ENCODE results near the gene SPACDR.
A peak's percentile ranks its signal among the peaks of the same experiment; 100 is the strongest.
"Not testable (repeated sequence)": the region's sequence is repeated elsewhere in the genome, so short reads cannot be mapped to it uniquely, and the experiment has no call there.

Gene SPACDR, protein sequence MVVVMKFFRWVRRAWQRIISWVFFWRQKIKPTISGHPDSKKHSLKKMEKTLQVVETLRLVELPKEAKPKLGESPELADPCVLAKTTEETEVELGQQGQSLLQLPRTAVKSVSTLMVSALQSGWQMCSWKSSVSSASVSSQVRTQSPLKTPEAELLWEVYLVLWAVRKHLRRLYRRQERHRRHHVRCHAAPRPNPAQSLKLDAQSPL
- 0.13 to 0.66 reads per million in 2 experiments for total RNA-seq

DNA sequence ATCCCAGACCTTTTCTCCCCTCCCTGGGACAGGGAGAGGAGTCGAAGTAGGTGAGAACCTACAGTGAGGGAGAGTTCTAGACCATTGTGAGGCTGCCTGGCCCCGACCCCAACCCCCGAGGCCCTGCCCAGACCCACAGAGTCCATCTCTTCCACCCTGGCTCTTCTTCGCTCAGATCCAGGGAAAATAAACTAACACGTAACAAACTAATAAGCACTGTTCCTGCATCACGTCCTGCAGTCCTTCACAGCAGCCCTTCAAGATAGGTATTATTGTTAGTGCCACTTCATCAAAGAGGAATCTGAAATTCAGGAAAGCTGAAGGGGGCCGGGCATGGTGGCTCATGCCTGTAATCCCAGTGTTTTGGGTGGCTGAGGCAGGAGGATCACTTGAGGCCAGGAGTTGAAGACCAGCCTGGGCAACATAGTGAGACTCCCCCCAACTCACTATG lies at the start of gene SPACDR:
Gene SPACDR, minus strand, starts transcription at position 51 of the 451 bp plus-strand sequence. CDS start 235 bp downstream, outside the sequence.
- no peak for DNase-seq (ENCODE audit: low read depth)

DNA sequence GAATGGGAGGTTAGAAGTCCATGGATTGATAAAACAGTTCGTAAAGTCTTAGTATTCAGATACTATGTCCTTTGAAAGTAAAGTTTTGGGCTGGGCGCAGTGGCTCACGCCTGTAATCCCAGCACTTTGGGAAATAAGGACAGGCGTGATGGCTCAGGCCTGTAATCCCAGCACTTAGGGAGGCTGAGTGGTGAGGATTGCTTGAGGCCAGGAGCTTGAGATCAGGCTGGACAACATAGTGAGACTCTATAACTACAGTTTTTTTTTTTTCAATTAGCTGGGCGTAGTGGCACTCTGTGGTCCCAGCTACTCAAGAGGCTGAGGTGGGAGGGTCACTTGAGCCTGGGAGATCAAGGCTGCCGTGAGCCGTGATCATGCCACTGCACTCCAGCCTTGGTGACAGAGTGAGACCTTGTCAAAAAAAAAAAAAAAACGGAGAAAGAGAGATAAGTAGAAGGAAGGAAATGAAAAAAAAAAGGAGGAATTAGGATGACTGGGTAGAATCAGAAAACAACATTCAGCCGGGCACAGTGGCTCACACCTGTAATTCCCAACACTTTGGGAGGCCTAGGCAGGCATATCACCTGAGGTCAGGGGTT lies 49.3 kb upstream of the SPACDR start:
- no peak for DNase-seq (ENCODE audit: low read depth)

DNA sequence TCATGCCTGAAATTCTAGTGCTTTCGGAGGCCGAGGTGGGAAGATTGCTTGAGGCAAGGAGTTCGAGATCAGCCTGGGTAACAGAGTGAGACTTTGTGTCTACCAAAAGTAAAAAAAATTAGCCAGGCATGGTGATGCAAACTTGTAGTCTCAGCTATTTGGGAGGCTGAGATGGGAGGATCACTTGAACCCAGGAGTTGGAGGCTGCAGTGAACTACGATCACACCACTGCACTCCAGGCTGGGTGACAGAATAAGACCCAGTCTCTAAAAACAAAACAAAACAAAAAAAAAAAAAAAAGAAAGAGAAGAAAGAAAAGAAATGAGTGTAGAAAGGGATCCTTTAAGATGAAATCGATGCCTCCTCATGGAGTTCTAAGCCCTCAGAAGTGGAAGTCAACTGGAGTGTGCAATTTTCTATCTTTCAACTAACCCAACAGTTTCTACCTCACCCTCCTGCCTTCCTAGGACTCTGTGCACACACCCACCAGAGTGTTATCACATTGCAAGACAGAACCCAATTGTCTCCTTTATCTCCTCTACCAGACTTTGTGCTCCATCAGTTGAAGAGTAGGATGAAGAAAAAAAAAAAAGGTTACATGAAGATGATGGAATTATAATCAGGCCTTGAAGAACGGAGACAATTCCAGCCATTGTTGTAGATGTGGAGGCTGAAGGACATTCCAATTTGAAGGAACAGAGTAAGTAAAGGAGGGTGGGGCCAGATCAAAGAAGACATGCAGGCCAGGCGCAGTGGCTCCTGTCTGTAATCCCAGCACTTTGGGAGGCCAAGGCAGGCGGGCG lies 46.6 kb upstream of the SPACDR start:
- no peak for DNase-seq (ENCODE audit: low read depth)

DNA sequence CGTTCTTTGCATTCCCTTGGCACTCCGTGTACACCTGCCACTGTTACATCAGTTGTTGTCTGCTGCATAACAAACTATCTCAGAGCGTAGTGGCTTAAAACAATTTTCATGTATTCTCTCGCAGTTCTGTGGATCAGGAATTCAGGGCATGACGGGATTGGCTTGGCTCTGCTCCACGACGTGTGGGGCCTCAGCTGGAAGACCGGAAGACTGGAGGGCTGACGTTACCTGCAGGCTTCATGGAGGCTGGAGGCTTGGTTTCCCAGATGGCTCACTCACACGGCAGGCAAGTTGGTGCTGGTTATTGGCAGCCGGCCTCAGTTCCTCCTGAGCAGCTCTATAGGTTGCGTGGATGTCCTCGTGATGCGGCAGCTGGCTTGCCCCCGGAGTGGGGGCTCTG lies 45.2 kb upstream of the SPACDR start:
- DNase-seq (ENCODE audit: low read depth) = no peak

GRCh38 chr7:100506356-100506923 lies 42.4 kb upstream of the SPACDR start:
- DNase-seq (ENCODE audit: low read depth) = no peak

- DNase-seq (ENCODE audit: low read depth) = no peak
These were observed 41.0 kb upstream of the SPACDR start for GRCh38 chr7:100504887-100505611.

GRCh38 chr7:100504031-100504430 lies 40.0 kb upstream of the SPACDR start:
- not testable (repeated sequence) for DNase-seq (ENCODE audit: low read depth)

GRCh38 chr7:100500743-100501142 lies 36.7 kb upstream of the SPACDR start:
- DNase-seq (ENCODE audit: low read depth) = not testable (repeated sequence)

DNA sequence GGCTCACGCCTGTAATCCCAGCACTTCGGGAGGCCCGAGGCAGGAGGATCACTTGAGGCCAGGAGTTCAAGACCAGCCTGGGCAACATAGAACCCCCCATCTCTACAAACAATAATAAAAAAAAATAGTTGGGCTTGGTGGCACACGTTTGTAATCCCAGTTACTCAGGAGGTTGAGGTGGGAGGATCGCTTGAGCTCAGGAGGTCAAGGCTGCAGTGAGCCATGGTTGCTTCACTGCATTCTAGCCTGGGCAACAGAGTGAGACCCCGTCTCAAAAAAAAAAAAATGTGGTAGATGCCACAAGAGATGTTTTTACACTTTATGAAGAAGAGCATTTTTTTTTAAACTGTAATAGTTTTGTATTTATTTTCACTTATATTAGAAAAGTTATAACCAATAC lies 32.4 kb upstream of the SPACDR start:
- no peak for DNase-seq (ENCODE audit: low read depth)

DNA sequence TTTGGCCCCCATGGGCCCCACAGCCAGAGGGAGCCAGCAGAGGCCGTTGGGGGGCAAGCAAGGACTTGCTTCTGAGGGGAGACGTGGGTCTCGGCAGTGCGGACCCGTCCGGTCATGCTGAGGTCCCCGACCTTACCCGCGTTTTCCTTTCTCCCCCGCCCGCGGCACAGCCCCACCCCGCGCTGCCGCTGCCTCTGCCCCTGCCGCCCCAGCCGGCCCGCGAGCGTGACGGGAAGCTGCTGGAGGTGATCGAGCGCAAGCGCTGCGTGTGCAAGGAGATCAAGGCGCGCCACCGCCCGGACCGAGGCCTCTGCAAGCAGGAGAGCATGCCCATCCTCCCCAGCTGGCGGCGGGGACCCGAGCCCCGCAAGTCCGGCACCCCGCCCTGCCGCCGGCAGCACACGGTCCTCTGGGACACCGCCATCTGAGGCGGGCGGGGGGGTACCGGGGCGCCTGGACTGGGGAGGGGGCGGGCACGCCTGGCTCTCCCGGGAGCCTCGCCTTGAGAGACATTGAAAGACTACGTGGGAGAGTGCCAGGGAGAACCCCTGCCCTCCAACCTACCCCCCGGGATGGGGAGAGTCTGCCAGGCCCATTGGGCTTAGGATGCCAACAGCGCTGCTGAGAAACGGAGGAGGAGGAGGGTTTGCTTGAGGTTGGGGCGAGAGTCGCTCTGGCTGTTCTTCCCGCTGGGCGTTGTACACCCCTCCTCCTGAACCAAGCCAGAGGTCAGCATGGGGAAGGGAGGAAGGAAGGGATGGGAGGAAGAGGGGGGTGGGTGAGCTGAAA lies 29.6 kb upstream of the SPACDR start:
- DNase-seq (ENCODE audit: low read depth) = peak; percentile 35

- DNase-seq (ENCODE audit: low read depth) = no peak
These were observed 28.8 kb upstream of the SPACDR start for GRCh38 chr7:100492738-100493475.

DNA sequence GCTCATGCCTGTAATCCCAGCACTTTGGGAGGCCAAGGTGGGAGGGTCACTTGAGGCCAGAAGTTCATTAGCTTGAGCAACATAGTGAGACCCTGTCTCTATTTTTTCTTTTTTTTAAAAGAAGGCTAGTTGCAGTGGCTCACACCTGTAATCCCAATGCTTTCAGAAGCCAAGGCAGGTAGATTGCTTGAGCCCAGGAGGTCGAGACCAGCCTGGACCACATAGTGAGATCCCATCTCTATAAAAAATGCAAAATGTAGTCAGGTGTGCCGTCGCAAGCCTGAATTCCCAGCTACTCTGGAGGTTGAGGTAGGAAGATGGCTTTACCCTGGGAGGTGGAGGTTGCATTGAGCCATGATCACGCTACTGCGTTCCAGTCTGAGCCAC lies 27.1 kb upstream of the SPACDR start:
- no peak for DNase-seq (ENCODE audit: low read depth)

DNA sequence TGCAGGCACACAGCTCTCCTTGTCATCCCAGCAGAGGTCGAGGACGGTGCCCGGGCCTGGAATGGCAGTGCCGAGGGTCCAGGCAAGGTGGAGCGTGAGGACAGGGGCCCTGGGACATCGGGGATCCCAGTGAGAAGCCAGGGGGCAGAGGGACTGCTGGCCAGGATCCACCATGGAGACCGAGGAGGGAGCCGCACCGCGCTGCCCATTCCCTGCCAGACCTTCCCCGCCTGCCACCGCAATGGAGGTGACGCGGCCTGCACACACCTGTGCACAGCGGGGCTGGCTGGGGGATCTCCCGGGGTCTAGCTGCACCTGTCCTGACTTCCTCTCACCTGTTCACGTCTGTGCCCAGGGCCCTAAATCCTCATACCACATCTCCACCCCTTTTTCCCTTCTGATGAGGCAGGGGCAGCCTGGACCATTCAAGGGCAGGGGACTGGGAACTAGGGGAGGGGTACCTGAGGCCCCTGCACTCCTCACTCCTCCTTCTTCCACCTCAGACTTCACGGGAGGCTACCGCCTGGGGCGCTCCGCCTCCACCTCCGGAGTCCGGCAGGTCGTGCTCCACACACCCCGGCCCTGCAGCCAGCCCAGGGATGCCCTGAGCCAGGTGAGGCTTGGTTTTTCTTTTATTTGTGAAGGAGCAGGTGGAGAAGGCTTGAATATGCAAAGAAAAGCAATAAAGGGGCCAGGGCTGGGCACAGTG lies 26.6 kb upstream of the SPACDR start:
- DNase-seq (ENCODE audit: low read depth) = no peak

DNA sequence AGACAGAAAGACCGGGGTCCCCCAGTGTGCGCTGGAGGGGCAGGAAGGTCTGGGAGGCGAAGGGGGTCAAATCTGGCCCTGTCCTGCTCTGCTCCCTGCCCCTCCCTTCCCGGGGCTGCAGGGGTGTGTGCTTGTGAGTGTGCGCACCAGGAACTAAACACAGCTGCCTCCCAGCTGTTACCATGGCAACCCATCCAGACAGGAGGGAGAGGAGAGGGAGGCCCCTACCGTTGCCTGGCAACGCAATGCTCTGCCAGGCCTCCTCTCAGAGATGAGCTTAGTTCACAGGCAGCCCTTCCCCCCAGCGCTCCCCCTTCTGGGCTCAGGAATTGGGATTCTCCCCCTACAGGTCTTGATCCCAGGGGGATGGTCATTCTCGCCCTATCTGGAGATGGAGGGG lies 25.8 kb upstream of the SPACDR start:
- peak; percentile 47 for DNase-seq (ENCODE audit: low read depth)

- DNase-seq (ENCODE audit: low read depth) = no peak
These were observed 25.1 kb upstream of the SPACDR start for GRCh38 chr7:100489121-100489520.

DNA sequence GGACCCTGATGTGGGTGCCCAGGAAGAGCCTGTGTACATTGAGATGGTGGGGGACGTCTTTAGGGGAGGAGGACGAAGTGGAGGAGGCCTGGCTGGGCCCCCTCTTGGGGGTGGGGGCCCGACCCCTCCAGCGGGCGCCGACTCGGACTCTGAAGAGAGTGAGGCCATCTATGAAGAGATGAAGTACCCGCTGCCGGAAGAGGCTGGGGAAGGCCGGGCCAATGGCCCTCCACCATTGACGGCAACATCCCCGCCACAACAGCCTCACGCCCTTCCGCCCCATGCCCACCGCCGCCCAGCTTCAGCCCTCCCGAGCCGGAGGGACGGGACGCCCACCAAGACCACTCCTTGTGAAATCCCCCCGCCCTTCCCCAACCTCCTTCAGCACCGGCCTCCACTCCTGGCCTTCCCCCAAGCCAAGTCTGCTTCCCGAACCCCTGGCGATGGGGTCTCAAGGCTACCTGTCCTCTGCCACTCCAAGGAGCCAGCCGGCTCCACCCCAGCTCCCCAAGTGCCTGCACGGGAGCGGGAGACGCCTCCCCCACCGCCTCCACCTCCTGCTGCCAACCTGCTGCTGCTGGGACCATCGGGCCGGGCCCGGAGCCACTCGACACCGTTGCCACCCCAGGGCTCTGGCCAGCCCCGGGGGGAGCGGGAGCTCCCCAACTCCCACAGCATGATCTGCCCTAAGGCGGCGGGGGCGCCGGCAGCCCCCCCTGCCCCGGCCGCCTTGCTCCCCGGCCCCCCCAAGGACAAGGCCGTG lies 24.5 kb upstream of the SPACDR start:
- DNase-seq (ENCODE audit: low read depth) = no peak

DNA sequence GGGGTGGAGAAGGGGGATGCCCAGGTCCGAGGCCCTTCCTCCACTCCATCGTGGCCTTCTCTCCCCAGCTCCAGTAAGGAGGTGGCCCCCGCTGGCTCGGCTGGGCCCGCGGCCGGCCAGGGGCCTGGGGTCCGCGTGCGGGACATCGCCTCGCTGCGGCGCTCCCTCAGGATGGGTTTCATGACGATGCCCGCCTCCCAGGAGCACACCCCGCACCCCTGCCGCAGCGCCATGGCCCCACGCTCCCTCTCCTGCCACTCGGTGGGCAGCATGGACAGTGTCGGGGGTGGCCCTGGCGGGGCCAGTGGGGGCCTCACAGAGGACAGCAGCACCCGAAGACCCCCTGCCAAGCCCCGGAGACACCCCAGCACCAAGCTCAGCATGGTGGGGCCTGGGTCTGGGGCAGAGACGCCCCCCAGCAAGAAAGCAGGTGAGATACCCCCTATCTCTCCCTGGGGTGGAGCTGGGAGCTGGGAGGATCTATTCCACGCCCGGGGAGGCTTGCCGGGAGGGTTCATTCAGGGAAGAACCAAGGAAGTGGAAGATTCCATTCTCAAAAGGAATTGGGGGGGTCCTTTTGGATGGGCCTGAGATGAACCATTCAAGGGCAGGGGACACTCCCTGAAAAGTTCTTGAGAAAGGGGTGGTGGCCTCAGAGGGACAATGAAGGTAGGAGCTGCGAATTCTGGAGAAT lies 22.8 kb upstream of the SPACDR start:
- DNase-seq (ENCODE audit: low read depth) = no peak

GRCh38 chr7:100486111-100486636 lies 22.1 kb upstream of the SPACDR start:
- no peak for DNase-seq (ENCODE audit: low read depth)
